D721Med (cell line): ENCODE measurements around the gene RNF182.
A peak's percentile ranks its signal among the peaks of the same experiment; 100 is the strongest.
"Not testable (repeated sequence)": the region's sequence is repeated elsewhere in the genome, so short reads cannot be mapped to it uniquely, and the experiment has no call there.

Experiments used
- DNase-seq: peaks from one replicate; pipeline ENCODE4 v3.0.0; 2011; ENCODE audit warnings: low spot score; ENCODE audit not compliant: insufficient read length
- FAIRE-seq: peaks from 2 replicates; lab custom pipeline; 2011; peaks lifted over from hg19 to GRCh38; lab: Jason Lieb, UNC
- TF ChIP-seq, protein P1 (sequence below): IDR thresholded peaks from 2 replicates; pipeline ENCODE4 v1.5.1; 2012; ENCODE audit warnings: mild to moderate bottlenecking, control low read depth; ENCODE audit not compliant: insufficient read depth; ENCODE audit errors: missing control alignments

Gene RNF182

GRCh38 chr6:13971303-13971702, 46.6 kb downstream of the RNF182 start:
- DNase-seq (no peak), FAIRE-seq (no peak)
- TF ChIP-seq, protein P1, sequence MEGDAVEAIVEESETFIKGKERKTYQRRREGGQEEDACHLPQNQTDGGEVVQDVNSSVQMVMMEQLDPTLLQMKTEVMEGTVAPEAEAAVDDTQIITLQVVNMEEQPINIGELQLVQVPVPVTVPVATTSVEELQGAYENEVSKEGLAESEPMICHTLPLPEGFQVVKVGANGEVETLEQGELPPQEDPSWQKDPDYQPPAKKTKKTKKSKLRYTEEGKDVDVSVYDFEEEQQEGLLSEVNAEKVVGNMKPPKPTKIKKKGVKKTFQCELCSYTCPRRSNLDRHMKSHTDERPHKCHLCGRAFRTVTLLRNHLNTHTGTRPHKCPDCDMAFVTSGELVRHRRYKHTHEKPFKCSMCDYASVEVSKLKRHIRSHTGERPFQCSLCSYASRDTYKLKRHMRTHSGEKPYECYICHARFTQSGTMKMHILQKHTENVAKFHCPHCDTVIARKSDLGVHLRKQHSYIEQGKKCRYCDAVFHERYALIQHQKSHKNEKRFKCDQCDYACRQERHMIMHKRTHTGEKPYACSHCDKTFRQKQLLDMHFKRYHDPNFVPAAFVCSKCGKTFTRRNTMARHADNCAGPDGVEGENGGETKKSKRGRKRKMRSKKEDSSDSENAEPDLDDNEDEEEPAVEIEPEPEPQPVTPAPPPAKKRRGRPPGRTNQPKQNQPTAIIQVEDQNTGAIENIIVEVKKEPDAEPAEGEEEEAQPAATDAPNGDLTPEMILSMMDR, result no peak

GRCh38 chr6:13972602-13973001, 47.9 kb downstream of the RNF182 start:
- not testable (repeated sequence) for FAIRE-seq, DNase-seq

DNA sequence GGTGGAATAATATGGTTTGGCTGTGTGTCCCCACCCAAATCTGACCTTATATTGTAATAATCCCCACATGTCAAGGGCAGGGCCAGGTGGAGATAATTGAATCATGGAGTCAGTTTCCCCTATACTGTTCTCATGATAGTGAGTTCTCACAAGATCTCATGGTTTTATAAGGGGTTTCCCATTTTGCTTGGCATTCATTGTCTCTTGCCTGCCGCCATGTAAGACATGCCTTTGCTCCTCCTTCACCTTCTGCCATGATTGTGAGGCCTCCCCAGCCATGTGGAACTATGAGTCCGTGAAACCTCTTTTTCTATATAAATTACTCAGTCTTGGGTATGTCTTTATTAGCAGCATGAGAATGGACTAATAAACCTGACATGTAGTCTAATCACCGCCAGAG, 48.7 kb downstream of the RNF182 start:
- DNase-seq, FAIRE-seq: not testable (repeated sequence)

- TF ChIP-seq, protein P1, result no peak
- DNase-seq, result no peak
- FAIRE-seq, result no peak
Observed at GRCh38 chr6:13978102-13978640, 53.4 kb downstream of the RNF182 start.

GRCh38 chr6:13978787-13979186, 54.0 kb downstream of the RNF182 start:
- TF ChIP-seq, protein P1, result no peak
- DNase-seq (no peak), FAIRE-seq (no peak)

DNA sequence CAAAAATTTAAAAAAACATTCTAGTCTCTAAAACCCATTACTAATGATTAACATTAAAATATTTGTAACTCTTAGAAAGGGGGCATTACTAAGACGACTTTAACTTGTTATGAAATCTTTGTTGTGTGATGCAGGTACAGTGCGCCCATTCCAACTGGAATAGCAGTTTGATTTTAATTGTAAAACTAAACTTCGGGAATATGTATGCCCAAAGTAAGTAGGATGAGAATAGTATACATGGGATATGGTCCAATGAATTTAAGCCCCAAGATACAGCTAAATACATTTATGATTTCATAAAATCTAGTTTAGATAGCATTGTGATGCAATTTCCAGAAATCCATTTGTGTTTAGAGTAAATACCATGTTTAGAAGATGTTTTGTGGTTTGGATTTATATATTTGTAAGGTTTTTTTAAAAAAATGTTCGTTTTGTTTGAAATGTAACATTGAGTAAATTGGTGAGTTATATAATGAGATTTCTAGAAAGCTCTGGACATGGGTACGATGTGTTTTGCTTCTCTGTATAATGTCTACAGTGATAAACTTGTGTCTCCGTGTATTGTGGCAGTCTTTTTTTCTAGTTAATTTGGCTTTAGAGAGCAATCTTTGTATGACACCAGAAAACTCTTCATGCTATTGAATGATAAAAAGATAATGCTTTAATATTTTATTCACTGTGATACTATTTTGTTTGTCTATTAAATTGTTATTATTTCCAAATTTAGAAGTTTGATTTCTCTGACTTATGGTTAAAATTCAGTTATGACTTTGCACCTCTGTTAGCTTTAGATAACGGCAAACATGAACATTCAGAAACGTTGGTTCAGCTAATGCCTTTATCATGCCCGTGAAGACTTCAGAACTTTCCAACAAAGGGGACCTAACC, 54.8 kb downstream of the RNF182 start:
- DNase-seq, result no peak
- FAIRE-seq, result no peak
- TF ChIP-seq, protein P1, result no peak

DNA sequence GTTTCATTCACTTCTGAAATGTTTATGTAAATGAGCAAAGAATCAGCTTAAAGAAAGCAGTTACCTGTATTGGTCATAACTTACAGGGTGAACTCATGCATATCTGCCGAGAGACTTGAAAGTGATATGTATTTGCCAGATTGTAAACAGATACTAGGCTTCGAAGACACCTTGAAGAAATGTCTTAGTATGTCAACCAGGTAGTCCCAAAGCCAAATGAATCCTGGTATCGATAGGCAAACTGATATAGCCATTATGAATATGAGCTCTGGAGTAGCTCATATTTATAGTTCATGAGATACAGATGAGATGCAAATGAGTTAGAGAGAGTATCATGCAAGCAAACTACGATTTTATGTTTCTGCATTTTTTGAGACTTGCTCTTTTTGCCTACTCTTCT, 55.8 kb downstream of the RNF182 start:
- no peak for DNase-seq
- TF ChIP-seq, protein P1, result no peak
- peak; percentile 48 for FAIRE-seq

- TF ChIP-seq, protein P1, result no peak
- DNase-seq (no peak), FAIRE-seq (no peak)
Observed at GRCh38 chr6:13985663-13986325, 61.0 kb downstream of the RNF182 start.
